Fibroblast of lung (primary cell): Measurements from ENCODE around the gene VGLL4. TPM values are rescaled to one million over a fixed set of nuclear protein-coding genes. Genes with fewer than 3 reads are reported as not detected.

Source experiments
- DNase-seq, 2 donors: peaks; one replicate each; pipeline versions ENCODE4 v3.0.0 to v3.0.0-alpha.2; 2010; ENCODE audit warnings: low read depth in 2 of 2
- H2AFZ ChIP-seq: 2 replicates; pipeline ENCODE4 v1.5.1; 2012; ENCODE audit warnings: low read length, control low read depth, inconsistent platforms
- H3K27ac ChIP-seq: 2 replicates; pipeline ENCODE4 v1.5.1; 2011; ENCODE audit warnings: low read length, control low read depth; ENCODE audit not compliant: insufficient read depth
- H3K27me3 ChIP-seq: 2 replicates; pipeline ENCODE4 v1.5.1; 2011; ENCODE audit warnings: mild to moderate bottlenecking, low read length; ENCODE audit not compliant: control insufficient read depth, insufficient read depth
- H3K36me3 ChIP-seq: 2 replicates; pipeline ENCODE4 v1.5.1; 2011; ENCODE audit warnings: low read length; ENCODE audit not compliant: control insufficient read depth, insufficient read depth
- H3K4me1 ChIP-seq: 2 replicates; pipeline ENCODE4 v1.5.1; 2011; ENCODE audit warnings: low read length; ENCODE audit not compliant: control insufficient read depth, insufficient read depth; ENCODE audit errors: extremely low read depth
- H3K4me2 ChIP-seq: 2 replicates; pipeline ENCODE4 v1.5.1; 2011; ENCODE audit warnings: low read length, control low read depth; ENCODE audit not compliant: insufficient read depth; ENCODE audit errors: extremely low read depth
- H3K4me3 ChIP-seq, 4 experiments: fragments of 200-600 bp in 1 of 4; sonication (generic) in 1 of 4; replicated peaks in 1 of 4; 2 replicates each; pipeline ENCODE4 v1.5.1; 2011 to 2016; ENCODE audit warnings: low read length in 4 of 4, low read depth in 3 of 4, mild to moderate bottlenecking in 3 of 4, control low read depth in 2 of 4, inconsistent platforms in 1 of 4, mixed read lengths in 1 of 4; ENCODE audit not compliant: insufficient read depth in 1 of 4; ENCODE audit errors: control extremely low read depth in 1 of 4
- H3K79me2 ChIP-seq: 2 replicates; pipeline ENCODE4 v1.5.1; 2012; ENCODE audit warnings: mild to moderate bottlenecking, low read length, inconsistent platforms; ENCODE audit not compliant: control insufficient read depth, insufficient read depth
- H3K9ac ChIP-seq: 2 replicates; pipeline ENCODE4 v1.5.1; 2011; ENCODE audit warnings: mild to moderate bottlenecking, low read length, control low read depth; ENCODE audit not compliant: insufficient read depth
- H3K9me3 ChIP-seq: 2 replicates; pipeline ENCODE4 v1.5.1; 2012; ENCODE audit warnings: low read depth, low read length; ENCODE audit not compliant: control insufficient read depth, insufficient read depth
- H4K20me1 ChIP-seq: 2 replicates; pipeline ENCODE4 v1.5.1; 2011; ENCODE audit warnings: low read length; ENCODE audit not compliant: control insufficient read depth, insufficient read depth; ENCODE audit errors: extremely low read depth
- CTCF ChIP-seq, 2 donors: IDR thresholded peaks in 1 of 2; conservative IDR thresholded peaks in 1 of 2; 1 replicate in 1 of 2; 2 replicates in 1 of 2; pipeline ENCODE4 v1.5.1; 2011 to 2012; ENCODE audit warnings: low read length in 2 of 2, control low read depth in 1 of 2, inconsistent platforms in 1 of 2, low read depth in 1 of 2, mild to moderate bottlenecking in 1 of 2
- EZH2 ChIP-seq: IDR thresholded peaks from 2 replicates; pipeline ENCODE4 v1.5.1; 2012; ENCODE audit warnings: low read length, control low read depth, mild to moderate bottlenecking; ENCODE audit errors: missing control alignments
- polyA plus RNA-seq, 2 donors: library from polyadenylated mRNA; depleted of rRNA in 1 of 2; stranded (reverse) in 1 of 2; unstranded in 1 of 2; fragments of >200 nt; gene quantifications; 2 replicates each; pipeline ENCODE4 v1.2.1, GENCODE V29; 2011 to 2012; ENCODE audit warnings: missing spikeins in 1 of 2
- total RNA-seq: library from RNA; depleted of rRNA; stranded (reverse); fragments of >200 nt; gene quantifications from 2 replicates; pipeline ENCODE4 v1.2.1, GENCODE V29; 2014

VGLL4 gene
- total and polyA plus RNA-seq, 2 donors (not counting 1 experiment from before 2014, with no cell fraction given): 18.4 to 34.7 TPM

- H3K79me2 ChIP-seq: no peaks in the 10 kb centered on the region
- no peak overlapping the region for H3K4me3 ChIP-seq
- H2AFZ ChIP-seq: no peak overlapping the region
- no peak overlapping the region for H3K27ac ChIP-seq
- no peak overlapping the region for H3K9ac ChIP-seq
- no peaks in the 10 kb centered on the region for H3K36me3 ChIP-seq
- no peaks in the 10 kb centered on the region for H3K9me3 ChIP-seq
- no peaks in the 10 kb centered on the region for H3K4me1 ChIP-seq
- TF ChIP-seq EZH2 (no peak), CTCF (conservative IDR thresholded peaks at IDR 0.05 in 1 of 2, IDR thresholded peaks at IDR 0.05 in 1 of 2; ENCODE audit: low read depth in 1 of 2, low read length in 2 of 2) (no peak)
- no peak overlapping the region for H3K4me2 ChIP-seq
- DNase-seq: no peak
- H3K27me3 ChIP-seq: no peaks in the 10 kb centered on the region
- no peaks in the 10 kb centered on the region for H4K20me1 ChIP-seq
Measured at GRCh38 chr3:11521167-11521566, 122.5 kb downstream of the VGLL4 start.

- H2AFZ ChIP-seq: no peak overlapping the region
- peaks cover 7% of the 10 kb centered on the region for H3K4me1 ChIP-seq
- H3K36me3 ChIP-seq: no peaks in the 10 kb centered on the region
- no peaks in the 10 kb centered on the region for H3K79me2 ChIP-seq
- no peaks in the 10 kb centered on the region for H3K9me3 ChIP-seq
- no peak overlapping the region for H3K9ac ChIP-seq
- no peaks in the 10 kb centered on the region for H3K27me3 ChIP-seq
- DNase-seq: no peak
- no peak overlapping the region for H3K27ac ChIP-seq
- no peak for TF ChIP-seq EZH2
- no peak for TF ChIP-seq CTCF (conservative IDR thresholded peaks at IDR 0.05 in 1 of 2, IDR thresholded peaks at IDR 0.05 in 1 of 2; ENCODE audit: low read depth in 1 of 2, low read length in 2 of 2)
- no peaks in the 10 kb centered on the region for H4K20me1 ChIP-seq
- no peak overlapping the region for H3K4me2 ChIP-seq
- no peak overlapping the region for H3K4me3 ChIP-seq
Measured at GRCh38 chr3:11517601-11518000, 126.1 kb downstream of the VGLL4 start.

GRCh38 chr3:11514191-11514821 lies 129.4 kb downstream of the VGLL4 start:
- Histone ChIP-seq H4K20me1 (no peaks in the 10 kb centered on the region), H3K36me3 (no peaks in the 10 kb centered on the region), H3K4me1 (peaks cover 19% of the 10 kb centered on the region), H3K4me2 (peak overlapping the region; percentile 52), H3K79me2 (no peaks in the 10 kb centered on the region), H3K4me3 (no peak overlapping the region), H3K27me3 (no peaks in the 10 kb centered on the region), H3K9ac (no peak overlapping the region), H3K9me3 (no peaks in the 10 kb centered on the region), H3K27ac (peak overlapping the region; percentile 26), H2AFZ (no peak overlapping the region)
- peak; percentile 85 to 97 for DNase-seq
- TF ChIP-seq CTCF (conservative IDR thresholded peaks at IDR 0.05 in 1 of 2, IDR thresholded peaks at IDR 0.05 in 1 of 2; ENCODE audit: low read depth in 1 of 2, low read length in 2 of 2) (no peak), EZH2 (no peak)
